ENCODE measurements around the gene LINC00632.

- TF ChIP-seq CTCF (IDR thresholded peaks at IDR 0.05) (no peak), POLR2A (IDR thresholded peaks at IDR 0.05) (no peak)
Observed at GRCh38 chrX:140836874-140837273, 127.3 kb downstream of the LINC00632 start.

Data from thyroid gland (tissue), 4 donors.